Cerebellar nuclear complex (tissue), 1 donor: ENCODE data around the gene DENND2A.

Experiments
- DNase-seq, 2 experiments: peaks; one replicate each; lab custom pipeline; 2025; lab: John Stamatoyannopoulos, UW

Gene DENND2A

GRCh38 chr7:140619176-140619575, 21.4 kb downstream of the DENND2A start:
- DNase-seq = no peak

- DNase-seq = no peak
These were observed 22.3 kb downstream of the DENND2A start for GRCh38 chr7:140618306-140618705.

- DNase-seq = no peak
These were observed 23.5 kb downstream of the DENND2A start for GRCh38 chr7:140617081-140617480.

- no peak for DNase-seq
These were observed 24.3 kb downstream of the DENND2A start for GRCh38 chr7:140616328-140616727.

GRCh38 chr7:140611641-140612040, 29.0 kb downstream of the DENND2A start:
- no peak for DNase-seq

GRCh38 chr7:140610204-140611165, 30.1 kb downstream of the DENND2A start:
- DNase-seq = no peak

GRCh38 chr7:140609646-140610045, 31.0 kb downstream of the DENND2A start:
- DNase-seq = no peak

GRCh38 chr7:140607441-140607989, 33.1 kb downstream of the DENND2A start:
- no peak for DNase-seq

- no peak for DNase-seq
These were observed 35.3 kb downstream of the DENND2A start for GRCh38 chr7:140605337-140605736.

- DNase-seq = no peak
These were observed 35.9 kb downstream of the DENND2A start for GRCh38 chr7:140604760-140605159.

- DNase-seq = no peak
These were observed 36.5 kb downstream of the DENND2A start for GRCh38 chr7:140604076-140604475.

GRCh38 chr7:140601566-140602174, 38.9 kb downstream of the DENND2A start:
- DNase-seq = no peak

GRCh38 chr7:140600341-140600740, 40.3 kb downstream of the DENND2A start:
- no peak for DNase-seq

- DNase-seq = no peak
These were observed 43.1 kb downstream of the DENND2A start for GRCh38 chr7:140597428-140597949.

GRCh38 chr7:140596519-140597427, 43.8 kb downstream of the DENND2A start:
- DNase-seq = no peak

GRCh38 chr7:140595468-140596092, 45.0 kb downstream of the DENND2A start:
- DNase-seq = no peak

GRCh38 chr7:140594131-140594691, 46.4 kb downstream of the DENND2A start:
- no peak for DNase-seq

GRCh38 chr7:140593672-140593982, 47.0 kb downstream of the DENND2A start:
- DNase-seq = no peak

GRCh38 chr7:140592964-140593671, 47.5 kb downstream of the DENND2A start:
- no peak for DNase-seq

- DNase-seq = no peak
These were observed 49.3 kb downstream of the DENND2A start for GRCh38 chr7:140591180-140591902.
